HG02970 (cell line): ENCODE results near the gene PRSS22.

Experiments
- ATAC-seq: cut with Tn5 transposase; IDR thresholded peaks from one replicate; pipeline ENCODE4 v1.9.1; 2021; ENCODE audit warnings: mild to moderate bottlenecking, moderate library complexity, moderate number of reproducible peaks; ENCODE audit not compliant: unreplicated experiment, low FRiP score

The PRSS22 gene

DNA sequence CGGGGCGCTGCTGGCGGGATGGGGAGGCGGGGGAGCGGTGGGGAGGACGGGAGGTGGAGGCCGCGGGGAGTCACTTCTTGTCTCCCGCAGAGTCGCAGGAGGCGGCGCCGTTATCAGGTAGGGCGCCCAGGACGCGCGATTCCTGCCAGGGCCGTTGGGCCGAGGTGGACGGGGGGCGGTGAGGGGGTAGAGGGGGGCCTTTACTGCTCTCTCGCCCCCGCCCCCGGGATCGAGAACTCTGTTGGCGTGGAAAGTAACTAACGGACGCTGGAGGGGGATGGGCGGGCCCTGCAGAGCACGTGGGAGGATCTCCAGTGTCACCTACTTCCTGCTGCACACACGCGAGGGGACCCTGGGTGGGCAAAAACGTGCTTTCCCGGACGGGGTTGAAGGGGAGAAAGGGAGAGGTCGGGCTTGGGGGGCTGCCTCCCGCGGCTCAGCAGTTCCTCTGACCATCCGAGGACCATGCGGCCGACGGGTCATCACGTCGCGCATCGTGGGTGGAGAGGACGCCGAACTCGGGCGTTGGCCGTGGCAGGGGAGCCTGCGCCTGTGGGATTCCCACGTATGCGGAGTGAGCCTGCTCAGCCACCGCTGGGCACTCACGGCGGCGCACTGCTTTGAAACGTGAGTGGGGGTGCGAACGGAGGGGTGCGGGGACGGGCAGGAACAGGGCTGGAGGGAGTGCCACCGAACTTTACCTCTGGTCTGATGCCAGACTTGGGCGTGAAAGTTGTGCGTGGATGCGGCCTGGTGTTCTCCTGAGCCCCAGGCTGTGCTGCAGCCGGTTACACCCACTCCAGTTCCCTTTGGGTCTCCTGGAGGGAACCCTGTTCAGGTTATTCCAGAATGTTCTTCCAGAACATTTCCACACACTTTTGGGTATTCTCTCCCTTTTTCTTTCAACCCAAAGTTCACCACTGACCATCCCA, 40.4 kb downstream of the PRSS22 start:
- ATAC-seq = no peak

DNA sequence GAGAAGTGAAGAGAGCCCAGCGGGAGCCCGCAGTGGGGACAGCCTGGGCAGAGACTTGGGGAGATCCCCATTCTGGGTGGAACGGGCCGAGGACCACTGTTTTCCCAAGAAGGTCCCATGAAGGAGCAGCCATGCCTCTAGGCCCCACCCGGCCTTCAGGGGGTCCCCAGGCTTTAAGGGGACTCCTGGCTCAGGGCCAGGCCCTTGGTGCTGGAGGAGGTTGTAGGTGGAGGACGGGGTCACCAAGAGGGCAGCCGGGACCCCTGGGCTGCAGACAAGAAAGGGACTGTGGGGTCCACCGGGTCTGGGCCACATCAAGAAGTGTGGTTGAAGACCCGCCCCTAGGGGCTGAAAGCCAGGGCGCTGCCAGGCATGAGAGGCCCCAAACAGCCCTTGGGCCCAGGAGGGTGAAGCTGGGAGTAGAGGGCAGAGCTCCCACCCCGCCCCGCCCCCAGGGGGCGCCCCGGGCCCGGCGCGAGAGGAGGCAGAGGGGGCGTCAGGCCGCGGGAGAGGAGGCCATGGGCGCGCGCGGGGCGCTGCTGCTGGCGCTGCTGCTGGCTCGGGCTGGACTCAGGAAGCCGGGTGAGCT, 41.1 kb downstream of the PRSS22 start, which contains the start of gene PRSS21:
Gene PRSS21 (plus strand): TSS at position 487 of the 589 bp plus-strand sequence. CDS start 32 bp downstream, at position 519.
- no peak for ATAC-seq

DNA sequence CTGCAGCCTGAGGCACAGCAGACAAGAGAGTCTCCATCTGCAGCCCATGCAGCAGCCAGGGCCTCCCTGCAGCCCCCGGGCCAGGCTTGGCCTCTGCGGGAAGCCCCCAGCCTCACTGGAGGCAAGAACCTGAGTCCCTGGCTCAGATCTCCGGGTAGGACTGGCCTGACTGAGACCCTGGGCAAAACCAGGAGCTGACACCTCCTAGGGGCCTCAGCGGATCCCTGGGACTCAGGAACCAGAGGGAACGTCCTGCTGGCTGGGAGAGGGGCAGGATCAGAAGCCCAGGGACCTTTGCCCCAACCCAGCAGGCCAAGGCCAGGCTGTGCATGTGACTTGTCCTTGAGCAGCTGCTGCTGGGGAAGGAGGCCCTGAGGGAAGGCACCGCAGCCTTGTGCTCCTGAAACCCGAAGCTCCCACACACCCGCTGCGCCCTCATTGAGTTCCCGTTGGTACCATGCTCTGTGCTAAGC, 42.6 kb downstream of the PRSS22 start:
- no peak for ATAC-seq

DNA sequence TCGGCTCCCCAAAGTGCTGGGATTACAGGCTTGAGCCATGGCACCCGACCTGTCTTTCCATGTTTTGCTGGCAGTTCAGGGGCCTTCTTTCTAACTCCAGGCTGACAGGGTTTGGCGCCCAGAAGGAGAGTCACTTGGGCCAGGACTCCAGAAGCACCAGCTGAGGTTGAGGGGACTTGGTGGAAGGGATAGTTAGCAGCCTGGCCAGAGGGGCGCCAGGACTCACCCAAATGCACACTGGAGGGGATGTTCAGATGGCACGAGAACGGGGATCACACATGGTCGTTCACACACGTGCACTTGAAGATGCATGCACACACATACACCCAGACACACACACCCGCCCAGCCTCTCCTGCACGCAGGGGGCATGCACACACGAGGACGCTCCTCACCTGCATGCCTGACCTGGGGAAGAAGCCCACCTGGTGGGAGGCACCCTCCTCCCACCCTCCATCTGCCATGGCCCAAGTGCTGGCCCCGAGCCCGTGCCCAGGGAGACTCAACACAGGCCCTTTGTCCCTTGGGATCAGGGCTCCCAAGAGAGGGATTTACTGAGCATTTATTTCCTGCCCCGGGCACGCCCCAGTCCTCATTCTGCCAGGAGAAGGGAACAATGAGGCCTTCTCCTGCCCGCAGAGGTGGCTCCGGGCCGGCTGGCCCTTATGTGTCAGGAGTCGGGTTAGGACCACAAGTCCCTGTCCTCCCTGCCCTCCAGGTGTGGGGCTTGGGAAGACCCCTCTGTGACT, 43.2 kb downstream of the PRSS22 start:
- ATAC-seq = no peak

DNA sequence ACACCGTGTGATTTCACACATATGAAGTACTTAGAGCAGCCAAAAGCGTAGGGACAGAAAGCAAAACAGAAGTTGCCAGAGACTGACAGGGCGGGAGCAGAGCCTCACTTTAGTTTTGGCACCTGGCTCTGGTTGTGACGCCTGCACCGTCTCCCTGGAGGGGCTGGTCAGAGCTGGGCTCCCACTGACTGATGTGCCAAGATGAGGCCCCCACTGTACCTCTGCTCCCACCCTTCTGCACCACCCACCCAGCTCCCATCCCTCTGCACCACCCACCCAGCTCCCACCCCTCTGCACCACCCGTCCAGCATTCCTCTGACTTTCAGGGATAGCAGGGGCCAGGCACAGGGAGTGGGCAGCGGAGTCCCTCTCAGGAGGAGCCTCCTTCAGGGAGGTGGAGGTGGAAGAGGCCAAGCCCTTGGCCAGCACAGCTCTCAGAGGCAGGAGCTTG, 44.2 kb downstream of the PRSS22 start:
- ATAC-seq = no peak

DNA sequence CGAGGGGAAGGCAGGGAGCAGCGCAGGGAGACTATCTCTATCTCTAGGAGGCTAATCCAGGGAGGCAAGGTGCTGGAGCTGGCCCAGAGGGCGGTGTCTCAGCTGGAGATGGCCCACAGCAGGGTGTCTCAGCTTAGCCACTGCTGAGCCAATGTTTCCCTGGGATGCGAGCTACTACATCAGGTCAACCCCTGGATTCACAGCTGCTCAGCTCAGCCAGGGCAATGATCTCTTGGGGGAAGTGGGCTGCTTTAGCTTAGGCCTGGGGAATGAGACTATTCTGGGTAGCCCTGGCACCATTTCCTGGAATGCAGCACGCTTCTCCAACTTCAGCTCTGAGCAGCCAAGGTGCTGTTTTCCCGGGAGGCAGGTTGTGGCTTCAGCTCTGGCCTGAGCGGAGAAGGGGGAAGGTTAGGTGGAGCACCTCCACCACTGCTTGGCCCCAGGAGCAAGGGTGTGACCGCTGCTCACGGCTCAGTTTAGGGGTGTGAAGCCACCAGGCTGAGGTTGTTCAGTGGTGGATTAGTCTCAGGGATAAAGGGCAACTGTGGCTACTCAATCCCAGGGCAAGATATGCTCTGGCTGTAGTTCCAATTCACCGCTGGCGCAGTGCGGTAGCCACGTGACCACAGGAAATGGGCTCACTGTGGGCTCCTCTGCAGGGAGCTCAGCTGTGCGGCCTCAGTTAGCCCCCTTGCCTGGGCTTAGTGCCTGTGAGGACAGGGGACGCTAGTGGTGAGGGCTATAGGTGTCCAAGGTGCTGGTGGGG, 46.1 kb downstream of the PRSS22 start:
- no peak for ATAC-seq

DNA sequence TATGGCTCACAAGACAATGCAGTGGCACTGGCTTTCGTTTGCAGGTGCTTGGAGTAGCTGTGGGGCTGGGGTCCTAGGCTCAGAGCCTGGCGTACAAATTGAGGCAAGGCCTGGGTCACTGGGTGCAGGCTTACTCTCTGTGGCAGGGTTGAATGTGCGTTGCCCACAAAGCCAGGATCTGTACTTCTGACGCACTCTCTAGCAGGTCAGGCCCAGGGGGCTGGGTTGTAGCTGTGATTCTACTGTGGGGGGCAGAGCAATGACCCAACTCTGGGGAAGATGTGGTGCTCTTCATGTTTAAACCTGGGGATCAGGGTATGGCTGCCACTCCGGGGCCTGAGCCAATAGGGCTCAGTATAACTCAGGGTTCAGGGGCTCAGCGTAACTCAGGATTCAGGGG, 47.3 kb downstream of the PRSS22 start:
- ATAC-seq = no peak

DNA sequence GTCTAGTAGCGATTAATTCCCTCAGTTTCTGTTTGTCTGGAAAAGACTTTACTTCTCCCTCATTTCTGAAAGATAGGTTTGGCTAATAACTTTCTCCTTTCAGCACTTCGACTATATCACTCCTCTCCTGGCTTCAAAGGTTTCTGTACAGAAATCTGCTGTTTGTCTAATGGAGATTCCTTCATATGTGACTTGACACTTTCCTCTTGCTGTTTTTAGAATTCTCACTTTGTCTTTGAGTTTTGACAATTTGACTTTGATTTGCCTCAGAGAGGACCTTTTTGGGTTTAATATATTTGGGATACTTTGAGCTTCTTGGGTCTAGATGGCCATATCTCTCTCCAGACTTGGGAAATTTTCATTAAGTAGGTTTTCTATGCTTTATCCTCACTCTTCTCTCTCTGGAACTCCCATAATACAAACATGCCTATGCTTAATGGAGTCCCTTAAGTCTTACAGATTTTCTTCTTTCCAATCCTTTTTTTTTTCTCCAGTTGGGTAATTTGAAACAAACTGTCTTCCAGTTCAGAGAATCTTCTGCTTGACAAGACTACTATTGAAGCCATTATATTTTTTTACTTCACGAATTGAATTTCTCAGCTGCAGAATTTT, 48.7 kb downstream of the PRSS22 start:
- no peak for ATAC-seq

DNA sequence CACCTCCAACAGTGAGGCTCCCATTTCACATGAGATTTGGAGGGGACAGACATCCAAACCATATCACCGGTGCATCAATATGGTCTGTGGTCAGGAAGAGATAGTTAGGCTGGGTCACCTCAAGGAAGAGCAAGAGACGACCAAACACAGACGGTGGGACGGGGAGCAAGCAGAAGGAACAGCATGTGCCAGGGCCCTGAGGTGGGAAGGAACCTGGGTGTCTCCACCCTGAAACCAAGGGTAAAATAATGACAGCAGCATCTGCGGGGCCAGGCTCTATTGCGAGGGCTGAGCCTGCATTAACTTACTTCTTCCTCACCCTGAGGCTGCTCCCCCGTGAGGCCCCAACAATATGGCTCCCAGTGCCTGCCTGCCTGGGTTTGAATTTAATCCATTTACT, 49.8 kb downstream of the PRSS22 start:
- ATAC-seq = no peak

DNA sequence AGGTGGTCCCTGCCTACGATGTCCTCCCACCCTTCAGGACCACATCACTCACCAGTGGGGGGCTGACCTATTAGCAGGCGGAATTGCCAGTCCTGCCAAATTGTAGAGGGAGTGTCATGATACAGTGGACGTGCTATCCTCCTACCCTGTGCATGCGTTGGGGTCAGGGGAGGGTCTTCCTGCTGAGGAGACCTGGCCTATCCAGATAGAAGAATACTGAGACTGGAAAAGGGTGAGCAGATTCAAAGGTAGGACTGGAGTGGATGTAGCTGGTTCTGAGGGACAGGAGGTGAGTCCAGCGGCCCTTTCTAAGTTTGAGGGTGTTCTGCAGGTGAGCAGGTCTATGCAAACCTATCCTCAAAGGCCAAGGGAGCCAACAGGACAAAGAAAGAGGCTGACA, 51.7 kb downstream of the PRSS22 start:
- ATAC-seq = no peak

DNA sequence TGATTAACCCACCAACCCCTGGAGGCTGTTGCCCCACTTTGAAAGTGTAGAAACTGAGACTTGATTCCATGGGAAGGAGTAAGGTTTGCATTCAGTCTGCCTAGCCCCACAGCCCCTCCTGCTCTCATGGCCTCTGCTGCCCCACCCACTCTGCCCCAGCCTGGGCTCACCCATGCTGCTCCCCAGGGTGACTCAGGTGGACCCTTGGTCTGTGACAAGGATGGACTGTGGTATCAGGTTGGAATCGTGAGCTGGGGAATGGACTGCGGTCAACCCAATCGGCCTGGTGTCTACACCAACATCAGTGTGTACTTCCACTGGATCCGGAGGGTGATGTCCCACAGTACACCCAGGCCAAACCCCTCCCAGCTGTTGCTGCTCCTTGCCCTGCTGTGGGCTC, 53.2 kb downstream of the PRSS22 start:
- no peak for ATAC-seq

DNA sequence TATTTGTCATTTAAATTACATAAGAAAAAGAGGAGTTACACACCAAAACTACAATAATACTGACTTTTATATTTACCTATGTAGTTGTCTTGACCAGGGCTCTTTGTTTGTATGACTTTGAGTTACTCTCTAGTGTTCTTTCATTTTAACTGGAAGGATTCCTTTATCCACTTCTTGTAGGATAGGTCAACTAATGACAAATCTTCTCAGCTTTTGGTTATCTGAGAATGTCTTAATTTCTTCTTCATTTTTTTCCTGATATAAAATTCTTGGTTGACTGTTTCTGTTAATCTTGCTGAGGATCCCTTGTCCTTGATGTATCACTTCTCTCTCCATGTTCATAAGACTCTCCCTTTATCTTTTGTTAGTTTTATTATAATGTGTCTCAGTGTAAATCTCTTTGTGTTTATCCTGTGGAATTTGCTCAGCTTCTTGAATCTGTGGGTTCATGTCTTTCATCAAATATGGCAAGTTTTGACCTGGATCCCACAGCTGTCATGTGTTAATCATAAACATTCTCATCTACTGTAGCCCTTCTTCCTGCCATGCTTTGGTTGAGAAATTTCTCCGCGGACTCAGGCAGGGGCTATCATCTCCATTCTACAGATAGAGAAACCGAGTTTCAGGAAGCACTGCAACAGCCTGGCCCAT, 54.3 kb downstream of the PRSS22 start:
- ATAC-seq = no peak
